HUES6 (cell line): ENCODE measurements around the gene HIPK2.
A peak's percentile ranks its signal among the peaks of the same experiment; 100 is the strongest.

Experiments
- H3K27ac ChIP-seq: 2 replicates; pipeline ENCODE4 v1.7.0; 2013; ENCODE audit warnings: low read depth, mild to moderate bottlenecking, low read length, inconsistent platforms
- H3K27me3 ChIP-seq: 2 replicates; pipeline ENCODE4 v1.6.1; 2013; ENCODE audit warnings: low read length; ENCODE audit not compliant: control insufficient read depth, insufficient read depth
- H3K36me3 ChIP-seq: 2 replicates; pipeline ENCODE4 v1.6.1; 2013; ENCODE audit warnings: low read length; ENCODE audit not compliant: control insufficient read depth, insufficient read depth
- H3K4me1 ChIP-seq: 2 replicates; pipeline ENCODE4 v1.6.1; 2013; ENCODE audit warnings: low read length; ENCODE audit not compliant: control insufficient read depth, insufficient read depth
- H3K4me3 ChIP-seq: 2 replicates; pipeline ENCODE4 v1.5.1; 2013; ENCODE audit warnings: low read depth, low read length
- H3K9ac ChIP-seq: one replicate; pipeline ENCODE4 v1.6.1; 2013; ENCODE audit warnings: mild to moderate bottlenecking, low read length
- H3K9me3 ChIP-seq: 2 replicates; pipeline ENCODE4 v1.6.1; 2013; ENCODE audit warnings: low read depth, low read length; ENCODE audit not compliant: control insufficient read depth, insufficient read depth

The HIPK2 gene

DNA sequence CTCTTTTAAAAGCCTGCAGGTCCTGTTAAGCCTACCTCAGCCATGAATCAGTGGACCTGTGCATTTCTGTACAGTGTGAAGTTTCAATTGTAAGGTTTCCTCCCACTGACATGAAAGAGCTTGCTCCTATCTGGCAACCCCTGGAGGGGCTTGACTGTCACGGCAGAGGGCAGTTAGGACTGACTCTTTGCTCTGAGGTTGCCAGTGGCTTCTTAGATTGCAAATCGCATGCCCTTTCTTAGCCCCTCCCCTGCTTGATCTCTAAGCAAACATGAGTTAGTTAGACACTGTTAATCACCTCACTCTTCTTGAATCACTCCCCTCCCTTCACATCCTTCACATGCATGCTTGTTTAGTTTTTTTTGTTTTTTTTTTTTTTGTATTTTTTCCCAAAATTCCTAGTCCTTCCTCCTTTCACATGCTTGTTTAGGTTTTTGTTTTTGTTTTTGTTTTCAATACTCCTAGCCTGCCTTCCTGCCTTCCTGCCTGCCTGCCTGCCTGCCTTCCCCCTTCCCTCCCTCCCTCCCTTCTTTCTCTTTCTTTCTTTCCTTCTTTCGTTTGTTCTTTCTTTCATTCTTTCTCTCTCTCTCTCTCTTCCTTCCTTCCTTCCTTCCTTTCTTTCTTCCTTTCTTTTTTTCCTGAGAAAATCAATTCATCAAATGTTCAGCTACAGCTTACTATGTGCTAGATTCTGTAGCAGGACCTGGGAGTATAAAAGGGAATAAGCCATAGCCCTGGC, 6.0 kb upstream of the HIPK2 start:
- H3K4me1 ChIP-seq, result peaks cover 13% of the 10 kb centered on the region
- H3K36me3 ChIP-seq, result no peaks in the 10 kb centered on the region
- H3K9me3 ChIP-seq, result no peaks in the 10 kb centered on the region
- H3K4me3 ChIP-seq, result no peak overlapping the region
- H3K9ac ChIP-seq, result no peak overlapping the region
- peaks cover 28% of the 10 kb centered on the region for H3K27me3 ChIP-seq
- no peak overlapping the region for H3K27ac ChIP-seq

DNA sequence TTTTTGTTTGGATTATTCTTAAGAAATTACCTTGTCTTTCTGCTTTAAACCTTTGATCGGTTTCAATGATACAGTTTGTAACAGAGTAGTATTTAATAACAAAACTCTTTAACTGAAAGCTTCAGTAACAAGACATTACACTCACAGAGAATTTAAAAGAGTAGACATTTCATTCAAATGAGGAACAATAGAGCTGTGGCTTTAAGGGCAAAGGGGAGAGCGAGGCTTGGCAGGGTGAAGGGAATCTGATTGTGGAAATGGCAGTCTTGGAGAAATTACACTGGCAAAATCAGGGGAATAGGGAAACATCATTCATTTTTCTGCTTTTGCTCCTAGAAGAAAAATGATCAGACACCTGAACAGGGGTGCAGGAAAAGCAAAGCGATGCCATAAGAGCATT, 5.1 kb upstream of the HIPK2 start:
- no peak overlapping the region for H3K9ac ChIP-seq
- no peaks in the 10 kb centered on the region for H3K9me3 ChIP-seq
- H3K4me3 ChIP-seq, result no peak overlapping the region
- peaks cover 35% of the 10 kb centered on the region for H3K27me3 ChIP-seq
- H3K27ac ChIP-seq, result no peak overlapping the region
- peaks cover 13% of the 10 kb centered on the region for H3K4me1 ChIP-seq
- no peaks in the 10 kb centered on the region for H3K36me3 ChIP-seq

DNA sequence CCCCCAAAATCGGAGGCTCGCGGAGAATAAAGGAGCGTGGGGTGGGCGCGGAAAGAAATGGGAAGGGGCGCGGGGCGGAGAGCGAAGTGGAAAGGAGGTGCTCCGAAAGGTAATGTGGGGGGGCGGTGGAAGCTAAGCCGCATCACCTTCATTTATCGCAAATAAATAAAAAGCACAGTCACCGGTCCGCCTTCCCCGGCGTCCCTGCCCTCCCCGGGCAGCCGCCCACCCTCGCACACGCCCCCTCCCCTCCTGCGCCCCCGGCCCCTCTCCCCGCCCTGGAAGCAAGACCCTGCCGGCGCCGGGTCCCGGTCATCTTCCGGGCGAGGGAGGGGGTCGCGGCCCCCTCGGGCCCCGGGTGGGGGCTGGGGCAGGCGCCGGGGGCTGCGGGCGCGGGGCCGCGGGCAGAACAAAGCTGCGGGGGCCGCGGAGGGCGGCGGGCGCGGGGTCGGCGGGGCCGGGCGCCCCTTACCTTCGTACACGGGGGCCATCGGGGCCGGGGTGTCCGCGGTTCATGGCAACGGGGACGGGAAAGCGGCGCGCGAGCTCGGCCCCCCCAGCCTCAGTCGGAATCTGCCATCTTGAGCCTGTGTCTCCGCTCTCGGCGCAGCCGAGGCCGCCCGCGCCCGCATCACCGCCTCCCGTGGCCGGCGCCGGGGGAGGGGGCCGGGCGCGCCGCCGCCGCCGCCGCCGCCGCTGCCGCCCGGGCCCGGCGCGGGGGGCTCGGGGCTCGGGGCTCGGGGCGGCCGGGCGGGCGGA, 486 bp downstream of the HIPK2 start:
- no peaks in the 10 kb centered on the region for H3K9me3 ChIP-seq
- H3K4me3 ChIP-seq, result peak overlapping the region; percentile 94
- H3K27me3 ChIP-seq, result peaks cover 43% of the 10 kb centered on the region
- no peak overlapping the region for H3K27ac ChIP-seq
- H3K9ac ChIP-seq, result peak overlapping the region; percentile 71
- 0 out of 2 replicates have a peak, but pooled peaks cover 5% of the 10 kb centered on the region for H3K4me1 ChIP-seq
- H3K36me3 ChIP-seq, result no peaks in the 10 kb centered on the region

DNA sequence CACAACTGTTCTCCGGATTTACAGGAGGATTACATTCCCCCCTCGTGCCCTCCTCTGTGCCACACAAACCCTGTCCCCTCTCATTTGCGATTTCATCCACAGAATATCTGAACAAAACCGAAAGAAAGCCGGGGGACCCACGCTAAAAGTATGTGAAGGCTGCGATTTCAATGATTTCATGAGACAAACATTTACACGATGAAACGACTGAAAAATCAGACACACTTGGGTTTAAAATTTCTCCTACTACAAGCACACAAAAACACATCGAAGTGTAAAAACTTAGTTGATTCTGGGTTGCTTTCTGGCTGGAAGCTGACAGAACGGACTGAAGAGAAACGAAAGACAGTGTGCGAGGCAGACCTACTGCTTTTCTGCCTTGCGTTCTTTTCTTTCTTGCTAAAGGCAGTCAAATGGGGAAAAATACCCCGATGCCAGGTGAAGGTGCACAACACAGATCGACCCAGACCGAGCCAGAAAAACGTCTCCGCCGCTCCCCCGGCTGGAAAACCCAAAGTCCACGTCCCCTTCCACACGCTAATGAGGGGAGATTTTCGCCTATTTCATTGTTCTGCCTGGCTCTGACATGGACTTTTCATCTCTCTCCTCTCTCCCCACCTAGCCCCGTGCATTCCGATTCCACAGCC, 1.2 kb downstream of the HIPK2 start:
- Histone ChIP-seq H3K9ac (peak overlapping the region; percentile 71), H3K4me3 (peak overlapping the region; percentile 94), H3K27ac (no peak overlapping the region), H3K36me3 (no peaks in the 10 kb centered on the region), H3K4me1 (0 out of 2 replicates have a peak, but pooled peaks cover 5% of the 10 kb centered on the region), H3K9me3 (no peaks in the 10 kb centered on the region), H3K27me3 (peaks cover 43% of the 10 kb centered on the region)

DNA sequence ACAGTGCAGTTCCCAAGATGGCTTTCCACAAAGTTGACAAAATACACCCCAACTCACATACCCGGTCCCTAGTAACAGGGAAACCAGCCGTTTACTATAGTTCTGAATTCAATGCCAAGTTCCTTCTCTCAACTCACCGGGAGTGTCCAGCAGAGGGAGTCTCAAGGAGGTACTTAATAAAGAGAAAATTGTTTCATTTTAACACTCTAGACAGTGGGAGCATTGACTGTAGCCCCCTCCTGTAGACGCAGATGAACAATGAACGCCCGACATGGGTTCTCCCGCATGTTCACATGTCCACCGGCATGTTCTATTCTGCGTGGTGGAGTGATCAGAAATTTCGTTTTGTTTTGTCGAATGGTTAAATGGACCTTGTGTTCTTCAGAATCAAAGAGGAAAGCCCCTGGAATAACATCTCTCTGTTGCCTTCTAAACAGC, 1.9 kb downstream of the HIPK2 start:
- H3K27ac ChIP-seq, result no peak overlapping the region
- no peaks in the 10 kb centered on the region for H3K36me3 ChIP-seq
- H3K4me3 ChIP-seq, result peak overlapping the region; percentile 94
- H3K9ac ChIP-seq, result no peak overlapping the region
- H3K9me3 ChIP-seq, result no peaks in the 10 kb centered on the region
- H3K4me1 ChIP-seq, result peaks cover 5% of the 10 kb centered on the region; the same call in 1 of the 2 replicates
- peaks cover 39% of the 10 kb centered on the region for H3K27me3 ChIP-seq

DNA sequence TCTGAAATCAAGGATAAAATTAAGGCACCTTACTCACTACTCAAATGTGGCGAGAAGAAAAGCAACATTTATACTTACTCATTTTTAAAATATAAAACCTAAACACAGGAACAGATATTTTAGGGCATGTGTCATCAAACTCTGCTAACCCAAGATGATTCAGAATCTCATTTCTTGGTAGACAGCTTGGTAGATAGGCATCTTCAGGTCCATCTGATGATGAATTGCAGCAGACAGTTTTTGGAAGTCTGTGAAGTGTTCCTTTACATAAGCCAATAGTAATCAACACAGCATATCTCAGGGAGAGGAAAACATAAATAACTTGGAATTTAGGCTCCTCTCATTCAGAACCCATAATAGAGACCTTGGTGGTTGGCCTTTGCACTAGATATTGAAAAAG, 3.4 kb downstream of the HIPK2 start:
- H3K9me3 ChIP-seq, result no peaks in the 10 kb centered on the region
- H3K36me3 ChIP-seq, result peaks cover 2% of the 10 kb centered on the region; the same call in 1 of the 2 replicates
- peaks cover 5% of the 10 kb centered on the region; the same call in 1 of the 2 replicates for H3K4me1 ChIP-seq
- peaks cover 24% of the 10 kb centered on the region for H3K27me3 ChIP-seq
- H3K9ac ChIP-seq, result no peak overlapping the region
- H3K27ac ChIP-seq, result no peak overlapping the region
- H3K4me3 ChIP-seq, result no peak overlapping the region

DNA sequence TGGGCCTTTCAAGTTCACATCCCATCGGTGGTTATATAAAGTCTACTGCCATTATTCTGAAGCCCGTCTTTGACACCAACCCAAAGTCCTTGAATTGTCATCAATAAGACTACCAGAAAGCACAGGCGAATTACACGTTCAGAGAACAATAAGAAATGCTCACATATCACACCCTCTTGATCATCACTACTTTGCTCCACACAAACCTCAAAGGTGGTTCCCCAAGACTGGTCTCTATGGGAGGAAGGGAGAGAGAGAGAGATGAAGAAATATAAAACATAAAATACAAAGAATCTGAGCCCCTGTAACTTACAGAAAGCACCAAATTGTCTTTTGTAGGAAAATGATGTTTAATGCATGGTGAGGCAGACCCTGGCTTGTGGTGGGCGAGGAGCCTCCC, 4.4 kb downstream of the HIPK2 start:
- Histone ChIP-seq H3K27ac (no peak overlapping the region), H3K36me3 (peaks cover 2% of the 10 kb centered on the region; the same call in 1 of the 2 replicates), H3K9me3 (no peaks in the 10 kb centered on the region), H3K27me3 (peaks cover 14% of the 10 kb centered on the region), H3K4me1 (peaks cover 5% of the 10 kb centered on the region; the same call in 1 of the 2 replicates), H3K9ac (no peak overlapping the region), H3K4me3 (no peak overlapping the region)

DNA sequence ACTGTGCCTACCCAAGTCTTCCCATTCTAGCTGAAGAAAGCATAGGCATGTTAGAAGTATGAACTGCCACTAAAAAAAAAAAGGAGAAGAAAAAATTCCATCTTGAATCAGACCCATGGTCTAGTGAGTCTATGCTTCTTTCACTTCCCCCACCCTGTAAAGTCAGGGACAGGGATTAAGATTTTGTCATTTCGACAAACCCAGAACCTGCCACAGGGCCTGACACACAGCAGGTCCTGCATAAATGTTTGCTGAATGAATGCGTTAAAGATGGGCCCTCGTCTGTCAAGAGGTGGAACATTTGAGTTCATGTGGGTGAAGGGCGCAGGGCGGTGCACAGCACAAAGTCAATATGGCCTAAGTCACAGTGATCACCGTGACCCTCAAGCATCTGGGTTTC, 4.9 kb downstream of the HIPK2 start:
- no peak overlapping the region for H3K9ac ChIP-seq
- no peak overlapping the region for H3K4me3 ChIP-seq
- peaks cover 2% of the 10 kb centered on the region; the same call in 1 of the 2 replicates for H3K36me3 ChIP-seq
- peaks cover 11% of the 10 kb centered on the region for H3K27me3 ChIP-seq
- H3K9me3 ChIP-seq, result no peaks in the 10 kb centered on the region
- H3K4me1 ChIP-seq, result peaks cover 5% of the 10 kb centered on the region; the same call in 1 of the 2 replicates
- H3K27ac ChIP-seq, result no peak overlapping the region

DNA sequence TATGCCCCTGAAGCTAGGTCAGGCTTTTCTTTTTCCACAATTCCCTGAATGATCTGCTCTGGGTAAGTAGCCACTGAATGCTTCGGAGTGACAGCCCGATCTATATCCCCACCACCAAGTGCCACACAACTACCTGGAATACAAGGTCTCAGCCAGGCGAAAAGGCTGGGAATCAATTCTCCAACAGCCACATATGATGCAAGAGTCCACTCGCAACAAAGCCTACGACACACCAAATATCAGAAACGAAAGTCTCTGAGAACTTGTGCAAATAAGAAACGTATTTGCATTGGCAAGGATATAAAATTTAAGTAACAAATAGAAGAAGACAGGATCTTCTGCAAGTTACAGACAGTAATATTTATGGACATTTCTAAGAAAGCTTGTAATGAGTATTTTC, 5.7 kb downstream of the HIPK2 start:
- H3K36me3 ChIP-seq, result peaks cover 2% of the 10 kb centered on the region; the same call in 1 of the 2 replicates
- H3K9ac ChIP-seq, result no peak overlapping the region
- peaks cover 11% of the 10 kb centered on the region for H3K27me3 ChIP-seq
- H3K4me3 ChIP-seq, result no peak overlapping the region
- H3K4me1 ChIP-seq, result peaks cover 5% of the 10 kb centered on the region; the same call in 1 of the 2 replicates
- no peak overlapping the region for H3K27ac ChIP-seq
- no peaks in the 10 kb centered on the region for H3K9me3 ChIP-seq

DNA sequence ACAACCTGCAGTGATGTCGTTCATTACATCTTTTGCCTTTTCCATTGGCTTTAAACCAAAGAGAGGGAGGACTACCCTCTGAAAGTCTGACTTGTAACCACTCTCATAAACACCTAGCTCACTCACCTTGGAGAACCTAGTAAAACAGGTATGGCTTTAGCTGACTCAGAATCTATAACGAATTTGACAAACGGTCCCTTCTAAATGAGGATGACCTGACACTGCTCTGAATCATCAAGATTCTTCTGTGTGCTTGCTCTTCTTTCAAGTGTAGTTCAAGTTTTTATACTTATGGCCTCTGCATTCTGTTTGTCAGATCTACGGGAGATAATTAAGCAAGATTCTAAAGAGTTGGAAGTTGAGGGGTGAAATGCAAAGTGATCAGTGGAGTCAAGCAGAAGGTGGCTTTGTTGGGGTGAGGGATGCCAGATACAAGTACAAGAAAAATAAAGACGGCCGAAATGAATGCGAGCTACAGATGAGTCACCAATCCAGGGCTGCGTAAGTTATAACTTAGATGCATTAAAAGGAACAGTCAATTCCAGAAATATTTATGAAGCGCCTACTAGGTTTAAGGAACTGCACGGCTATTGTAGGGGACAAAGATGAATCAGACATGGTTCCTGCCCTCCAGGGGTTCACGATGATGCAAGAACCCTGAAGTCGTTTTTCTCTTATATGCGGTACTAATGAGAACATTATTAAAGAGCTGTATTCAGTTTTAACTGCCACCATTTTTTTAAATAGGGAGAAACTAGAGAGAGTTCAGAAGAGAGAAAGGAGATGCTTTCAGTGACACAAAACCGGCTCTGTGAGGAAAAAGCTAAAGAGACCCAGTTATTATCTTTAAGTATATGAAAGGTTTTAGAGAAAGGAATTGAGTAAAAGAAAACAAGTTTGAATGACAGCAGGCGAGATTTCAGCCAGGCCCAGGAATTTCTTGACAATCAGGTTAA, 6.5 kb downstream of the HIPK2 start:
- Histone ChIP-seq H3K9ac (no peak overlapping the region), H3K4me1 (no peaks in the 10 kb centered on the region; the same call in 1 of the 2 replicates), H3K4me3 (no peak overlapping the region), H3K27ac (no peak overlapping the region), H3K9me3 (no peaks in the 10 kb centered on the region), H3K27me3 (peaks cover 4% of the 10 kb centered on the region; the same call in 1 of the 2 replicates), H3K36me3 (peaks cover 2% of the 10 kb centered on the region; the same call in 1 of the 2 replicates)
